GM12874 (cell line): ENCODE measurements around the gene NLRC5.

Experiments
- TF ChIP-seq, protein P1 (sequence below): IDR thresholded peaks from 2 replicates; pipeline ENCODE4 v1.5.1; 2011; ENCODE audit warnings: low read depth, mild to moderate bottlenecking, control low read depth, low read length, moderate library complexity; ENCODE audit not compliant: insufficient read depth

The NLRC5 gene

DNA sequence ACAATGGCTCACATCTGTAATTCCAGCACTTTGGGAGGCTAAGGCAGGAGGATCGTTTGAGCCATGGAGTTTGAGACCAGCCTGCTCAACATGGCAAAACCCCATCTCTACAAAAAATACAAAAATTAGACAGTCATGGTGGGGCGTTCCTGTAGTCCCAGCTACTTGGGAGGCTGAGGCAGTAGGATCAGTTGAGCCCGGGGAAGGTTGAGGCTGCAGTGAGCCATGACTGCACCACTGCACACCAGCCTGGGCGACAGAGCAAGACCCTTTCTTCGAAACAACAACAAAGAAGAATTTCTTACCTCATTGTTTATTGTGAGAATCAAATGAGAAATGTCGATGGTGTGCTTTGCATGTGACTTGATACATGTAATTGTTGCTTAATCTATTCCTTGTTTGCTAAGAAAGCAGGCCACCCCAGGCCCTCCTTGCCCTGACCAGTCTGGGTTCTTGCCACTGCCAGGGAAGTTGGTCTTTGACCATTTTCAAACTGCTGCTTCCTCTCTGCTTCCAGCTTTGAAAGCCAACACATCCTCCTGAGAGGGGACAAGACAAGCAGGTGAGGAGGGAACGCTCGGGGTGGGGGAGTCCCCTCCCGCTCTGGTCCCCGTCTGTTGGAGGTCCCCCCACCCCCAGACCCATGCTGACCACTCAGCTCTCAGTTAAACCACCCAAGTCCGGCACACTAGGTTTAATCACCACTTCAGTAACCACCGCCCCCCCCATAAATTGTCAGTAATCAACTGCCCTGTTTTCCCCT is 55.8 kb downstream of the NLRC5 start:
- TF ChIP-seq, protein P1, sequence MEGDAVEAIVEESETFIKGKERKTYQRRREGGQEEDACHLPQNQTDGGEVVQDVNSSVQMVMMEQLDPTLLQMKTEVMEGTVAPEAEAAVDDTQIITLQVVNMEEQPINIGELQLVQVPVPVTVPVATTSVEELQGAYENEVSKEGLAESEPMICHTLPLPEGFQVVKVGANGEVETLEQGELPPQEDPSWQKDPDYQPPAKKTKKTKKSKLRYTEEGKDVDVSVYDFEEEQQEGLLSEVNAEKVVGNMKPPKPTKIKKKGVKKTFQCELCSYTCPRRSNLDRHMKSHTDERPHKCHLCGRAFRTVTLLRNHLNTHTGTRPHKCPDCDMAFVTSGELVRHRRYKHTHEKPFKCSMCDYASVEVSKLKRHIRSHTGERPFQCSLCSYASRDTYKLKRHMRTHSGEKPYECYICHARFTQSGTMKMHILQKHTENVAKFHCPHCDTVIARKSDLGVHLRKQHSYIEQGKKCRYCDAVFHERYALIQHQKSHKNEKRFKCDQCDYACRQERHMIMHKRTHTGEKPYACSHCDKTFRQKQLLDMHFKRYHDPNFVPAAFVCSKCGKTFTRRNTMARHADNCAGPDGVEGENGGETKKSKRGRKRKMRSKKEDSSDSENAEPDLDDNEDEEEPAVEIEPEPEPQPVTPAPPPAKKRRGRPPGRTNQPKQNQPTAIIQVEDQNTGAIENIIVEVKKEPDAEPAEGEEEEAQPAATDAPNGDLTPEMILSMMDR: no peak

DNA sequence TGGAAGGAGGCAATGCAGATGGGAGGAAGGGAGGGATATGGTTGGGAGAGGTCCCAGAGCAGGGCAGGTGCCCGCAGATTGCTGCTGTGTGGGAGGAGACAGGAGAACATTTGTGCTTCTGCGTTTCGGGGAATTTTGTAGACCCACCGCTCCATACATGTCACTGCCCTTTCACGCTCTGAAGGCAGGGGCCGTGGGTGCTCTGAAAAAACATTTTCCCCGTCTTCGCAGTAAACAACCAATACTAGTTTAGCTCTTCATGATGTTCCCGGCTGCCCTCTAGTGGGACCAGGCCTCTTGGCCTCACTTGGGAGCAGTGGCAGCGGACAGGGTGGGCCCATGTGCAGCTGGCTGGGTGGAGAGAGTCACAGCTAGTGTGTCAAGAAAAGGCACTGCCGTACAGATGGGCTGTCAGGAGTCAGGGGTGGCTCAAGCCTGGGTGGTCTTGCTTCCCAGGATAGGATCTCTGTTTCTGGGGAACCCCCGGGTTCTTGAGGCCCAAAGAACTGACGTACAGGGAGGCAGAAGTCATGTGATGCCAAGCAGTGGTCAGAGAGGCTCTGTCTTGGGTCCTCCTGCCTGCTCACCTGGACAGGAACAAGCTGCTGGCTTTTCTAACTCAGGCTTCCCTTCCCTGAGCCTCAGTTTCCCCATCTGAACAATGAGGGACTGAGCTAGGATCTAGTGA is 56.5 kb downstream of the NLRC5 start:
- TF ChIP-seq, protein P1: peak; percentile 75

DNA sequence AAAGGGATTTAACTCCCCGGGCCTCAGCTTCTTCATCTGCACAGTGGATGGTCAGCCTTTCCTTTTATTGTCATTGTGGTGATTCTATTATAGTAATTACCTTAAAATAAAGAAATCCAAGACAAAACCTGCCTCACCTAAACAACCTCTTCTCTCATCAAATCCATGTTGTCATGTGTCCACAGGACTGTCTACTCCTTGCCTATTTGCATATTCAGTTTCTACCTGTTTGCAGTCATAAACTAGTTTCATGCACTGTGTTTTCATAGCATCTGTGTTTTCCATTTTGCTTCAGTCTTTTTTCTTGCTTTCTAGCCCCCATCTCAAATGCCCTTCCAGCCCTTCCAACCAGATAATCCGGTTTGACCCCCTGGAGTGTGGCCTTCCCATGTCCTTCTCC is 58.7 kb downstream of the NLRC5 start:
- TF ChIP-seq, protein P1: no peak

GRCh38 chr16:57049678-57050077 is 60.3 kb downstream of the NLRC5 start:
- TF ChIP-seq, protein P1: no peak

DNA sequence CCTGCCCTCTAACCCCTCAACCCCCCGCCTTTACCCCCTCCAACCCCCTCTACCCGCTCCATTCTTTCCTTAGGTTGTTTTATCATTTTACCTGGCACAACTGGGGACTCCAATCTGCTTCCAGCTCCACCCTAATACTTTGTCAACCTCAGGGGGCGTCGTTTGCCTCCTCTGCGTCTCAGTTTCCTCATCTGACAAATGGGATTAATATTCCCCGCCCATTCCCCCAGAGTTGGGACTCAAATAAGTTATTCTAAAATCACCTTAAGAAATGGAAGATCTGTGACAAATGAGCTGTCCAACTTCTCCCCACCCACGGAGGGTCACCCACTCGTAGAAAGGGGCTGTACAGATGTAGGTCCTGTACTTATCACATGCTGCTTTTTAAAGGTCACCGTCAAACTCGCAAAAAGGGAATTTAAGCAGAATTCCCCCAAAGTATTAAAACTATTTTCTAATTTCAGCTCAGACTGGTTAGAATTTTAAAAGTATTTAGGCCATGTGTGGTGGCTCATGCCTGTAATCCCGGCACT is 62.4 kb downstream of the NLRC5 start:
- TF ChIP-seq, protein P1: no peak

GRCh38 chr16:57053206-57053605 is 63.8 kb downstream of the NLRC5 start:
- TF ChIP-seq, protein P1: no peak

- TF ChIP-seq, protein P1: no peak
Observed at GRCh38 chr16:57054338-57054737, 65.0 kb downstream of the NLRC5 start.
